CD4-positive, alpha-beta T cell (primary cell): ENCODE data around the gene PRKG1. TPM values are rescaled to one million over a fixed set of nuclear protein-coding genes. Genes with fewer than 3 reads are reported as not detected.

Source experiments
- ATAC-seq: fragments of 200-7000 bp; cut with Tn5 transposase; one replicate; pipeline ENCODE4 v1.10.0; 2022; ENCODE audit warnings: mild to moderate bottlenecking; ENCODE audit not compliant: poor library complexity
- CTCF ChIA-PET: fragments of 350-600 bp; sonication (Branson Sonifier 250); formaldehyde crosslinking; loops from one replicate; lab custom pipeline; 2021; ENCODE audit warnings: antibody characterized with exemption, inconsistent platforms; lab: Charles Lee
- POLR2A ChIA-PET: fragments of 350-600 bp; sonication (Branson Sonifier 250); formaldehyde crosslinking; loops from one replicate; lab custom pipeline; 2021; ENCODE audit warnings: antibody characterized with exemption, inconsistent platforms; lab: Charles Lee
- DNase-seq, 14 experiments: peaks; one replicate each; pipeline ENCODE4 v3.0.0-alpha.2; 2013 to 2020; ENCODE audit warnings: mixed read lengths in 2 of 14
- H3K27ac ChIP-seq, 2 donors: one replicate each; pipeline versions ENCODE4 v1.5.1 to v1.7.0; 2013; ENCODE audit warnings: low read length in 2 of 2, low read depth in 1 of 2, mild to moderate bottlenecking in 1 of 2
- H3K27me3 ChIP-seq, 2 experiments: 1 replicate in 1 of 2; 2 replicates in 1 of 2; pipeline versions ENCODE4 v1.6.1 to v1.7.0; 2013; ENCODE audit warnings: low read length in 2 of 2, control low read depth in 1 of 2, mild to moderate bottlenecking in 1 of 2, moderate library complexity in 1 of 2; ENCODE audit not compliant: insufficient read depth in 2 of 2, control insufficient read depth in 1 of 2
- H3K36me3 ChIP-seq: one replicate; pipeline ENCODE4 v1.6.1; 2013; ENCODE audit warnings: low read length, control low read depth; ENCODE audit not compliant: insufficient read depth
- H3K4me1 ChIP-seq: one replicate; pipeline ENCODE4 v1.6.1; 2013; ENCODE audit warnings: low read length, control low read depth; ENCODE audit not compliant: insufficient read depth
- H3K4me3 ChIP-seq: one replicate; pipeline ENCODE4 v1.5.1; 2013; ENCODE audit warnings: mild to moderate bottlenecking, low read length, moderate library complexity
- H3K9me3 ChIP-seq, 2 experiments: 1 replicate in 1 of 2; 2 replicates in 1 of 2; pipeline versions ENCODE4 v1.6.1 to v1.7.0; 2013; ENCODE audit warnings: low read length in 2 of 2, mild to moderate bottlenecking in 2 of 2, control low read depth in 1 of 2, moderate library complexity in 1 of 2; ENCODE audit not compliant: control insufficient read depth in 1 of 2, insufficient read depth in 1 of 2
- H3K27ac Mint-ChIP-seq: one replicate; pipeline ENCODE4 v1.8.0; 2020; ENCODE audit warnings: mixed read lengths
- H3K27me3 Mint-ChIP-seq: one replicate; pipeline ENCODE4 v1.8.0; 2021; ENCODE audit warnings: mixed read lengths
- H3K36me3 Mint-ChIP-seq: one replicate; pipeline ENCODE4 v1.8.0; 2021; ENCODE audit warnings: low read depth, mixed read lengths
- H3K4me1 Mint-ChIP-seq: one replicate; pipeline ENCODE4 v1.8.0; 2021; ENCODE audit warnings: low read depth, mixed read lengths
- H3K4me3 Mint-ChIP-seq: one replicate; pipeline ENCODE4 v1.8.0; 2020; ENCODE audit warnings: mild to moderate bottlenecking, mixed read lengths
- H3K9me3 Mint-ChIP-seq: one replicate; pipeline ENCODE4 v1.8.0; 2020; ENCODE audit warnings: mixed read lengths
- intact Hi-C, 2 experiments: fragments of 100-400 bp; cut with DNase I in 1 of 2; cut with micrococcal nuclease in 1 of 2; formaldehyde crosslinking; loops; one replicate each; pipeline versions ENCODE4 v1.15.1 to v1.9.0; 2023 to 2025; cut with DNase I, micrococcal nuclease
- total RNA-seq, 174 experiments: library from RNA in 2 of 174; stranded (reverse) in 2 of 174; gene quantifications; one replicate each; pipeline ENCODE4 v1.2.3 and lab custom pipeline; 2021 to 2026
- TF ChIP-seq, protein P1 (sequence below): fragments of 200-600 bp; IDR thresholded peaks from one replicate; pipeline ENCODE4 v1.8.0; 2022; ENCODE audit warnings: antibody characterized with exemption, mild to moderate bottlenecking

PRKG1 gene
- total RNA-seq, 2 experiments from 2014 or later: 0.31 TPM; not detected in 1

DNA sequence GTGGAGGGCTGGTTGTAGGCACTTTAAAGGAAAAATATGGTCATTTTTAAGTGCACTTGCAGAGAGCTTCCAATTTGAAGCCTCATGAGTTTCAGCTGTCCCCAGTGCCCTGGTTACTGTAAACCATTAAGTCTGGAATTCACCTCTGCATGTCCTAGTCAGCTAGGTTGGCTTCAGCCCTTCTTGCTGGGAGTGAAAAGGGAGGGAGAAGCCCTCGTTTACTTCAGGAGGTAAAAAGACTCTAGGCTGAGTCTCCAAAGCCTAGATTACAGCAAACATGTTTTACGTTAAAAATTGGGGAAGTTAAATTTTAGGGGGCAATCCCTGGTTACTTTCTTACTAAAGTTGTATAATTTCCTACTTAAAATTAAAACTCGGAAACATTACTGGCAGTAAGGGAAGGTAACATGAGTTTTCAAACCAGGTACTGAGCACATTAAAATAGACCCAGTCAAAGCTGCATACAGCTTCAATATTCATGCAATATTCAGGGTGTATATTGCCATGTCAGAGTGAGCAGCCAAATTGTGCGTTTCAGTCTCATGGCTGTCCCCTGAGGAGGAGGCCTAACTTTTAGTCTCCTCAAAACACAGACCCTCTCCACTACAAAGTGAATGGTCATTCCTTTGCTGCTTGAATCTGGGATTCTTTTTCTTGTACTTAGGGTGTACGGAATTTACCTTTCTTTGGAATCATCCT, 156.7 kb downstream of the PRKG1 start:
- intact Hi-C loops: no loop called here
- Mint-ChIP-seq H3K9me3 (no peaks in the 10 kb centered on the region), H3K4me3 (no peak overlapping the region), H3K4me1 (no peaks in the 10 kb centered on the region), H3K36me3 (no peaks in the 10 kb centered on the region), H3K27me3 (no peaks in the 10 kb centered on the region), H3K27ac (no peak overlapping the region)
- TF ChIP-seq, protein P1, sequence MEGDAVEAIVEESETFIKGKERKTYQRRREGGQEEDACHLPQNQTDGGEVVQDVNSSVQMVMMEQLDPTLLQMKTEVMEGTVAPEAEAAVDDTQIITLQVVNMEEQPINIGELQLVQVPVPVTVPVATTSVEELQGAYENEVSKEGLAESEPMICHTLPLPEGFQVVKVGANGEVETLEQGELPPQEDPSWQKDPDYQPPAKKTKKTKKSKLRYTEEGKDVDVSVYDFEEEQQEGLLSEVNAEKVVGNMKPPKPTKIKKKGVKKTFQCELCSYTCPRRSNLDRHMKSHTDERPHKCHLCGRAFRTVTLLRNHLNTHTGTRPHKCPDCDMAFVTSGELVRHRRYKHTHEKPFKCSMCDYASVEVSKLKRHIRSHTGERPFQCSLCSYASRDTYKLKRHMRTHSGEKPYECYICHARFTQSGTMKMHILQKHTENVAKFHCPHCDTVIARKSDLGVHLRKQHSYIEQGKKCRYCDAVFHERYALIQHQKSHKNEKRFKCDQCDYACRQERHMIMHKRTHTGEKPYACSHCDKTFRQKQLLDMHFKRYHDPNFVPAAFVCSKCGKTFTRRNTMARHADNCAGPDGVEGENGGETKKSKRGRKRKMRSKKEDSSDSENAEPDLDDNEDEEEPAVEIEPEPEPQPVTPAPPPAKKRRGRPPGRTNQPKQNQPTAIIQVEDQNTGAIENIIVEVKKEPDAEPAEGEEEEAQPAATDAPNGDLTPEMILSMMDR: no peak
- Histone ChIP-seq H3K4me1 (no peaks in the 10 kb centered on the region), H3K9me3 (no peaks in the 10 kb centered on the region), H3K27ac (no peak overlapping the region), H3K4me3 (no peak overlapping the region), H3K27me3 (no peaks in the 10 kb centered on the region), H3K36me3 (no peaks in the 10 kb centered on the region)
- ChIA-PET CTCF (no interaction called here), POLR2A (no interaction called here)
- DNase-seq (no peak), ATAC-seq (no peak)

DNA sequence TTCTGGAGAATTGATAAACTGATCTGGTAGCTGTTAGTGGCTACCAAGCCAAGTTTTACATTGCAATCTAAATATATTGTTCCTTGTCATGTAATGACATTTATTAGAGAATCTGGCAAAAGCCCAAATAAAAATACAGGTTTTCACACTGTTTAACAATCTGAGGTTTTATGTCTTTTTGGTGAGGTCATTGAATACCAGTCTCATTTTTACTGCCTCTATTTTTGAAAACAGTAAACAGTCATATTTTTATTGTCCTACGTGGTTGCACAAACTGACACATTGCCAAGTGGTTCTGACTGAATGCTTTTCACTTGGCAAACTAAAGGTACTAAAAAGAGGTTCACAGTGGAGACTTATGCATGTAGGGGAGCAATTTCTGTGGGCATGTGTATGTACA, 157.5 kb downstream of the PRKG1 start:
- ChIA-PET POLR2A (no interaction called here), CTCF (no interaction called here)

DNA sequence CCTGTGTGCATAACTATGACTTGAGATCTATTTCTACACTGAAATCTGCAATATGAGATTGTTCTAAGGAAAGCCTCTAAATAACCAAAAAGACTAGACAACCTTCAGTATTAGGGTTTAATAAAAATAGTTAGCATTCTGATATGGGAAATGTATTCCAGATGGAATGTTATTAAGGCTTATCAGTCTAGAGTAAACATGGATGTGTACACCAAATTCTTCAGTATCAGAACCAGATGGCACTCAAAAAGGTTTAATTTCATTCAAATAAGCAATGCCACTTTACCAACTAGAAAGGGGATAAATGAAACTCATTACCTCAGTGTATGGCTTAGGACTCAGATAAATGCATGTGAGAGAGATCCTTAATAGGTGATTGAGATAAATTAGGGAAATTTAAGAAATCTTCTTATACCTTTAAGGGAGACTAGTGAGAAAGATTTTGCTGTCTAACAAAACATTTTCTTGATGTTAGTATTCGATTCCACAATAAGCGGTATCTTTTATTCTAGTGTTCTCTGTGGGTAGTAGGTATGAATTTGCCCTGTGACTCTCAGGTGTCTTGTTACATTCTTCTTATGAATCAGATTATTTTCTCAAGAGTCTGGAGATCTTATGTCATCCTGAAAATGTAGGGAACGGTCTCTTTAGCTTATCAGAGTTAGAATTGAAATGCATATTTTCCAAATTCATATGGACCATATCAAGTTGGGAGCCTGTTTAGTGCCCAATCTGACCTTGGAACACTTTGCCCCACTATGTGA, 159.2 kb downstream of the PRKG1 start:
- no peak overlapping the region for H3K4me3 ChIP-seq
- ATAC-seq (no peak), DNase-seq (no peak)
- intact Hi-C loops: no loop called here
- H3K27ac ChIP-seq: no peak overlapping the region
- H3K4me3 Mint-ChIP-seq: no peak overlapping the region
- H3K4me1 ChIP-seq: no peaks in the 10 kb centered on the region
- H3K9me3 Mint-ChIP-seq: no peaks in the 10 kb centered on the region
- no peaks in the 10 kb centered on the region for H3K27me3 Mint-ChIP-seq
- TF ChIP-seq, protein P1: no peak
- no peaks in the 10 kb centered on the region for H3K36me3 ChIP-seq
- no peaks in the 10 kb centered on the region for H3K36me3 Mint-ChIP-seq
- POLR2A ChIA-PET: no interaction called here
- H3K27me3 ChIP-seq: no peaks in the 10 kb centered on the region
- CTCF ChIA-PET: no interaction called here
- H3K9me3 ChIP-seq: no peaks in the 10 kb centered on the region
- no peak overlapping the region for H3K27ac Mint-ChIP-seq
- no peaks in the 10 kb centered on the region for H3K4me1 Mint-ChIP-seq

More for the DNA sequence above, 157.5 kb downstream of the PRKG1 start:
- Histone ChIP-seq H3K4me1 (no peaks in the 10 kb centered on the region), H3K27ac (no peak overlapping the region), H3K9me3 (no peaks in the 10 kb centered on the region), H3K36me3 (no peaks in the 10 kb centered on the region), H3K27me3 (no peaks in the 10 kb centered on the region), H3K4me3 (no peak overlapping the region)
- DNase-seq: no peak
- Mint-ChIP-seq H3K27ac (no peak overlapping the region), H3K36me3 (no peaks in the 10 kb centered on the region), H3K4me1 (no peaks in the 10 kb centered on the region), H3K4me3 (no peak overlapping the region), H3K9me3 (no peaks in the 10 kb centered on the region), H3K27me3 (no peaks in the 10 kb centered on the region)
- TF ChIP-seq, protein P1: no peak
- intact Hi-C loops: no loop called here
- ATAC-seq: no peak
